HAP-1 (cell line): ENCODE measurements around the gene CTTN.

Source experiments
- DNase-seq, 2 experiments: peaks; one replicate each; pipeline ENCODE4 v3.0.0-alpha.2; 2016 to 2020; ENCODE audit warnings: low spot score in 2 of 2
- H3K27me3 ChIP-seq: fragments of 250-450 bp; sonication (Bioruptor Pico); 2 replicates; pipeline ENCODE4 v1.5.1; 2020; ENCODE audit warnings: low read depth, mild to moderate bottlenecking, moderate library complexity
- H3K36me3 ChIP-seq: fragments of 250-450 bp; sonication (Bioruptor Pico); replicated peaks from 2 replicates; pipeline ENCODE4 v1.5.1; 2020; ENCODE audit warnings: mild to moderate bottlenecking
- H3K4me1 ChIP-seq: fragments of 250-450 bp; sonication (Bioruptor Pico); 2 replicates; pipeline ENCODE4 v1.5.1; 2020; ENCODE audit warnings: mild to moderate bottlenecking
- H3K4me3 ChIP-seq: fragments of 250-450 bp; sonication (Bioruptor Pico); 2 replicates; pipeline ENCODE4 v1.5.1; 2020; ENCODE audit warnings: mild to moderate bottlenecking, moderate library complexity
- H3K9me3 ChIP-seq: fragments of 250-450 bp; sonication (Bioruptor Pico); 2 replicates; pipeline ENCODE4 v1.5.1; 2020; ENCODE audit warnings: mild to moderate bottlenecking, moderate library complexity
- in situ Hi-C: fragments of 300-500 bp; cut with MboI; formaldehyde crosslinking; loops from 3 replicates; pipeline ENCODE4 v1.14.3; 2020; ENCODE audit warnings: low sequenced_read_pairs, inconsistent platforms, mixed read lengths

The CTTN gene

DNA sequence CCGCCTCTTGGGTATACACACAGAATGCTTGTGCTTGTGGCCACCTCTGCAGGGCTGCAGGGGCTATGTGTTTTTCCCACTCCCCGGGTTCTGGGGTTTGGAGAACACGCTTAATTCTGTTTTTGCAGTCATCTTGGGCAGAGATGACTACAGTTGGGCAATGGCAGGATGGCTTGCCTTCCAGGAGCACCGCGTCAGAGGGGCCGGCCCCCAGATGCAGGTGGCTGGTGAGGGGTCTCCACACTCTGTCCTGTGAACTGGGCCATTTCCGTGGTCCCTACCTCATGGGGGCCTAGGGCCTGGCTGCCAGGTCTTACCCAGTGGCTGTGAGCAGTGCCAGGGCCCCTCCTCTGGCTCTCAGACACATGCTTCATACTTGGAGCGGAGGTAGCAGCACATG lies 68.3 kb downstream of the CTTN start:
- in situ Hi-C loops: loop anchor here (25.0 kb wide), 1 partner anchor 946 kb away; no protein-coding TSS in a partner anchor
- Histone ChIP-seq H3K4me1 (no peaks in the 10 kb centered on the region), H3K9me3 (no peaks in the 10 kb centered on the region), H3K4me3 (no peak overlapping the region), H3K27me3 (no peaks in the 10 kb centered on the region), H3K36me3 (no peaks in the 10 kb centered on the region)
- DNase-seq: no peak

DNA sequence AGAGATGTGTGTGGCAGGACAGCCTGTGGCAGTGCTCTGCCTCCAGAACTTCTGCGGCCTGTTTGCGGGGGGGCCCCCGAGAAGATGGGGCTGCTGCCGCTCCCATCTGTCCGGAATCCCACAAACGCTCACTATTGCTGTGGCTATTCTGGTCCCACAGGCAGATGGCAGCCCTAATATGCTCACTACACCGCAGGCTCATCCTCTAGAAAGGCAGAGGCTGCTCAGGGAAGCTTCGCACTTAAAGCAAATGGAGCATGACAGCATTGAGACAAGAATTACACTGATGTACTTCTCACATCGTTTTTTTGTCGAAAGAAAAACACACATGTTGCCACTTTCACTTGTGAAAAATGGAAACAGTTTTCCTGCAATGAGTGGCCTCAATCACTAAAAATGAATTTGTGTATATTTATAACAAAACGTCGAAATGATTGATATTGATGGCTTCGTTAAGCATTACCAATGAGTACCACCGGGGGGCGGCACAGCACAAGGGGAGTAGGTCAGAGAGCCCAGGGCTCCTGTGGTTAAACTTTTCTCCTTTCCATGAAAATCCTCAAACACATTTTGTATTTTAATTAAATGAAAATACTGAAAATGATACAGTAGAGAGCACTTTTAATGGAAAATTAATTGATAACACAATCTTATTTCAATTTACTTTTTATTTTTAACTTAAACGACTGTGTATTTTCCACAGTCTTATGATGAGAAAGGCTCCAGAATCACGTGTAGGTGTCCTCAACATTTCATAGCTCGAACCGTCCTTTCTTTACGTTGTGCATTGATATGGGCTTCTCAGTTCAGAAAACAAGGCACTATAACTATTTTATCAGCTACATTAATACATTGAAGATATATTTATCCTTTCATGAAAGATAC lies 69.1 kb downstream of the CTTN start:
- no peaks in the 10 kb centered on the region for H3K4me1 ChIP-seq
- H3K9me3 ChIP-seq: no peaks in the 10 kb centered on the region
- in situ Hi-C loops: loop anchor here (25.0 kb wide), 1 partner anchor 945 kb away; no protein-coding TSS in a partner anchor
- no peaks in the 10 kb centered on the region for H3K36me3 ChIP-seq
- 0 out of 2 replicates have a peak, but pooled peaks cover 2% of the 10 kb centered on the region for H3K27me3 ChIP-seq
- H3K4me3 ChIP-seq: no peak overlapping the region
- DNase-seq: peak; percentile 43 to 86

DNA sequence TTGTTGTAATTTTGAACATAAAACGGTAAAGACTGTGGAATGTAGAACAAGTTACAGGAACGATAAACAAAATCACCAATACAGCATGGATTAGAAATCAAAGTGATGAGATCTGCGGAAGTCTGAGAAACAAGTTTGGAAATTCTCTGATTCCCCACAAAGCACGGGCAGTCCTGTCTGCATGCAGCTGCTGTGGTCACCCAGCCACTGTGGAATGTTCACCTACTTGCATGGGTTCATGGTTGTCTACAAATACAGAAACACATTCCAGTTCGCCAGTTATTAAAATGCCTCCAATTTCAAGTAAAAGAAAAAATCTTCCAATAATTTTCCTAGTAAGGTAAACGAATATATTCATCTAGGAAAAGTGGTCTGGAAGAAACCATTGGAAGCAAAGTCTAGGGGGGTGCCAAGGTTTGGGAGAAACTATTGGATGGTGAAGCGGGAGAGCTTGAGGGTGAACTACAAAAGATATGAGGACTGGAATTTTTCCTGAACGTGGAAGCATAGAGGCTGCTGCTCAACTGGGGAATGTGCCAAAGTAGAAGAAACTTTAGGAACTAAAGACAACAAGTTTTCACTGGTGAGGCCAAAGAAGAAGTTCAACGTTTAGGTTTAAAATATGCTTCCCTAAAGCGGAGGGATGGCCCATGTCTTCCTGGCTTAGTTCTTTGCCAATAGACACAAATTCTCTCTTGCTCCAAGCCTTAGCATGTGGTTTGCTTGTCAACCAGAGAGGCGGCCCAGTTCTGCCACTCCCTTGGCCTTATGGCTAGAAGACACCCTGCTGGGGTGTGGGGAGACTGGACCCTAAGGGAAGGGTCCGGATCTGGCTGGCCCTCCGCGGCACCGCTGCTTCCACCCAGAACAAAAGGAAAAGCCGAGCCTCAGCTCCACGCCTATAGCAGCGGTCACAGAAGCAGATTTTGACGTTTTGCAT lies 70.2 kb downstream of the CTTN start:
- Histone ChIP-seq H3K27me3 (0 out of 2 replicates have a peak, but pooled peaks cover 5% of the 10 kb centered on the region), H3K36me3 (no peaks in the 10 kb centered on the region), H3K4me3 (no peak overlapping the region), H3K4me1 (no peaks in the 10 kb centered on the region), H3K9me3 (no peaks in the 10 kb centered on the region)
- DNase-seq: no peak
- in situ Hi-C loops: loop anchor here (25.0 kb wide), 1 partner anchor 944 kb away; no protein-coding TSS in a partner anchor

DNA sequence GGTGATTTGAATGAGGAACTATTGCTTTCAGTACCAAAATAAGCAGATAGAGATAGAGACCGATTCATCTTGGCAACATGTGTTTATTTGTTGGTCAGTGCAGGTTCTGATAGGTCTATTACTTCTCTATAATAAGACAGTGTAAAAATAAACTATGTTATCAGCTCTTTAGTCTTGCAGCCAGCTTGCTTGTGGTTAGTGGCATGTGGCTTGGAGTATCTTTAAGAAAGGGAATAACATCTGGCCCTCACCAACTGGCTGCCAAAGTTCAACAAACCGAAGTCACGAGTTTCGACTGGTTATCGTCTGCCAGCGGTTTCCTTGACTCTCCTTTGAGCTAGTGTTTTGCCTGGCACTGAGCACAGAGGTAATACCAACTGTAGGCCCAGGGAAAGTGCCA lies 71.8 kb downstream of the CTTN start:
- Histone ChIP-seq H3K4me3 (no peak overlapping the region), H3K9me3 (no peaks in the 10 kb centered on the region), H3K27me3 (0 out of 2 replicates have a peak, but pooled peaks cover 5% of the 10 kb centered on the region), H3K4me1 (no peaks in the 10 kb centered on the region), H3K36me3 (no peaks in the 10 kb centered on the region)
- in situ Hi-C loops: loop anchor here (5.0 to 25.0 kb wide), 2 partner anchors 292 to 942 kb away; no protein-coding TSS in a partner anchor
- DNase-seq: no peak

DNA sequence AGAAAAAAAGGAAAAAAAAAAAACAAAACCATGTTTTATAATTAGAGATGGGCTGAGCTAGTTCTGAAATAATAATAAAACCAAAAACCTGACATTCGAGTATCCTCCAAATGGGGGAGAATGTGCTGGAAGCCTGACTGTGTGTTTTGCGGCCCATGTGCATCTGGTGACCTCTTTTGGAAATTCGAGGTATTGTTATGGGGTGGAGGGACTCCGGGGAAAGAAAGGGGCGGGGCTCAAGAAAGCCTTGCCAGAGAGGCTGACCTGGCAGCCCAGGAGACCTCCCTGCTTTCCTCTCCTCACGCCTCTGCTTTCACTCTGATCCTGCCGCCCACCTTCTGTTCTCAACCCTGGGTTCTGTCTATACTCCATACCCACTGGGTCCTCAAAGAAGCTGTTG lies 72.9 kb downstream of the CTTN start:
- Histone ChIP-seq H3K4me3 (no peak overlapping the region), H3K9me3 (no peaks in the 10 kb centered on the region), H3K36me3 (no peaks in the 10 kb centered on the region), H3K27me3 (0 out of 2 replicates have a peak, but pooled peaks cover 5% of the 10 kb centered on the region), H3K4me1 (no peaks in the 10 kb centered on the region)
- in situ Hi-C loops: loop anchor here (5.0 to 25.0 kb wide), 2 partner anchors 291 to 941 kb away; no protein-coding TSS in a partner anchor
- peak; percentile 70 to 78 for DNase-seq

DNA sequence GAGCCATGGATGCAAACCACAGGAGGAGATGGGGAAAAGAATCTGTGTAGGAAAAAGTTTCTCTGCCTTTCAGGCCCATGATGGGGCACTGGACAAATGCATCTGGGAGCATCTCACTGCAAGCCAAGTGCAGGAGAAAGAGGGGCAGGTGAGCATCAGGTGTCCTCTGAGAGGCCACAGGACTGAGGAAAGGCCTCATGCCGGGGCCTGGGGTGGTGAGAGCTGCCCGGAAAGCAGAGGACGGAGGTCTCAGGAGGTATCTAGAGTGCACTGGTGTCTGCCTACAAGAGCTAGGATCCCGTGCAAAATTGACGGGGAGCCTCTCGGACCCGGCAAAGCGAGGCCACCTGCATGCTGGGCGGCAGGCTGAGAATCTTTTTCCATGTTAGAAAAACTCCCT lies 73.9 kb downstream of the CTTN start:
- Histone ChIP-seq H3K4me1 (no peaks in the 10 kb centered on the region), H3K27me3 (0 out of 2 replicates have a peak, but pooled peaks cover 5% of the 10 kb centered on the region), H3K9me3 (no peaks in the 10 kb centered on the region), H3K36me3 (no peaks in the 10 kb centered on the region), H3K4me3 (no peak overlapping the region)
- in situ Hi-C loops: loop anchor here (5.0 to 25.0 kb wide), 2 partner anchors 290 to 940 kb away; no protein-coding TSS in a partner anchor
- no peak for DNase-seq

DNA sequence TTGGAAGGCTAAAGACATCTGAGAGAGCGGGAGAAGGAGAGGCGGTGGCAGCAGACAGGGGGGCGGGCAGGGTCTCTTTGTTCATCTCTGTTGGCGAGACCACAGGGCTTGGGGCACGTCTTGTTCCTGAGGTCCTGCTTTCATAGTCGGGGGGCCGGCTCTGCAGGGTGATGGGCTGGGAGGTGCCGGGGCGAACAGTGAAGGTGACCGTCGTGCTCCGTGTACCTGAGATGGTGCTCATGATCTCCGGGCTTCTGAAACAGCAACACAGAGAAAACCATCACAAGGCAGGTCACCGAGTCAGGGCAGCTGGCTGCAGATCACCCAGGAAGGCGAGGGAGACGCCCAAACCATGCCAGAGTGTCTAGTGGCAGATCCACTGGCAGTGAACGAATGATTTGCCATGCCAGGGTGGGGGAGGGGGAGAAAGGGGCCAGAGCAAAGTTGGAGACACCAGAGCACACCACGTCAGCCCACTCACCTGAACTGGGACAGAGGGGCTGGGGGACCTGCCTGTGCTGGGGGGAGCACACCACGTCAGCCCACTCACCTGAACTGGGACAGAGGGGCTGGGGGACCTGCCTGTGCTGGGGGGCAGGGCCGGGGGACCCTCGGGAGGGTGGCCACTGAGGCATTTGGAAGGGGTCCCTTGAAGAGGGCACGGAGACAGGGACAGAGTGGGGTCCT lies 75.0 kb downstream of the CTTN start:
- Histone ChIP-seq H3K36me3 (no peaks in the 10 kb centered on the region), H3K4me3 (no peak overlapping the region), H3K9me3 (no peaks in the 10 kb centered on the region), H3K4me1 (no peaks in the 10 kb centered on the region), H3K27me3 (0 out of 2 replicates have a peak, but pooled peaks cover 5% of the 10 kb centered on the region)
- in situ Hi-C loops: loop anchor here (5.0 to 25.0 kb wide), 2 partner anchors 289 to 939 kb away; no protein-coding TSS in a partner anchor
- DNase-seq: no peak

DNA sequence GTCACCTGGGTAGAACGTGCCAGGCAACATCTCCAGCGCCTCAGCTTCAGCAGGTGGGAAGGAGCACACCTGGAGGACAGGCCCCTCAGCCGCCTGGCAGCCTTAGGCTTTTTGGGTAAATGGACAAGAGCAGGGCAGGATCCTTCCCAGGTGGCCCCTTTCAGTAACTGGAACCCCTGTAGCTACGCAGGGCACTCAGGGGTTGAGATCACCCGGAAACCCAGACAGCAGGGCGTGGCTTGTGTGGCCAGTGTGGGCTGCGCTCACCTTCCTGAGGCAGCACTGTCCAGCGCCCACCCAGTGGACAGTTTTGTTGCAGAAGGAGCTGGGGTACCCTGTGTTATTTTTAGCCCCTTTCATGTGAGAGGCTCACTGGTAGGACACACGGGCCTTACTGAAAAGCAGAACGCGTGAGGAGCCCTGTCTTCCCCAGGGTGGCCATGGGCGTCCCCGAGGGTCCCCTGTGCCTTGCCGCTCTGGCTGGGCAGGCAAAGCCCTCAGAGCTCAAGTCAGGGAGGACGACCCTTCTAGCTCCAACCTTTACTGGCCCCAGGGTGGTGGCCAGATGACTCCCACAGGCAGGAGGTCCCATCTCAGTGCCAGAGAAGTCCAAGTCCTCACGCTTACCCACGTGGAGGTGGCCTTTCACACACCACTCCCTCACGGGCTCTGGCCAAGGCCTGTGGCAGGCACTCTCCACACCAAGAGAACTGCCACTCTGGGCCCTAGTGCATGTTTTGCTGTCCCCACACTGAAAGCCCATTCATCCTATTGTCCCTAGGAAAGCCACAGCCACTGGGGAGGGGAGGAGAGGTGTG lies 75.8 kb downstream of the CTTN start:
- Histone ChIP-seq H3K4me3 (no peak overlapping the region), H3K27me3 (0 out of 2 replicates have a peak, but pooled peaks cover 5% of the 10 kb centered on the region), H3K4me1 (no peaks in the 10 kb centered on the region), H3K9me3 (no peaks in the 10 kb centered on the region), H3K36me3 (no peaks in the 10 kb centered on the region)
- DNase-seq: no peak
- in situ Hi-C loops: loop anchor here (5.0 to 25.0 kb wide), 2 partner anchors 288 to 938 kb away; no protein-coding TSS in a partner anchor

DNA sequence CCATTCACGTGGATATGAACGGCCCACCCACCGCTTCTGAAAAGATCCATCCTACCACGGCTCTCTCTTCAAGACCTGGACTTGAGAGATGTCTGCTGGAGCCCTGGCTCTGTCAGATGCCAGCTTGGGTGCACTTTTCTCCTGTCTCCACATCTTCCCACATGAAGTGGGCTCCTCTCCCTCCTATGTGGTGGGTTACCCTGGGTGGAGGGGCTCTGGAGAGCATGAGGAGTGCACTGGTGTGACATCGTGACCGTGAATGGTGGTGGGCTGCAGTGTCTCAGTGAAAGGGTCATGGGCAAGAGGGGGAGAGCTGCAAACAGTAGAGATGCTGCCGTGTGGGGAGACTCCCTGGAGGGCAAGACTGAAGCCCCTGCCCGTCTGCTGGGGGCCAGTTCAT lies 76.4 kb downstream of the CTTN start:
- DNase-seq: no peak
- Histone ChIP-seq H3K4me3 (no peak overlapping the region), H3K9me3 (no peaks in the 10 kb centered on the region), H3K36me3 (no peaks in the 10 kb centered on the region), H3K27me3 (0 out of 2 replicates have a peak, but pooled peaks cover 5% of the 10 kb centered on the region), H3K4me1 (no peaks in the 10 kb centered on the region)
- in situ Hi-C loops: loop anchor here (5.0 to 25.0 kb wide), 2 partner anchors 288 to 938 kb away; no protein-coding TSS in a partner anchor

DNA sequence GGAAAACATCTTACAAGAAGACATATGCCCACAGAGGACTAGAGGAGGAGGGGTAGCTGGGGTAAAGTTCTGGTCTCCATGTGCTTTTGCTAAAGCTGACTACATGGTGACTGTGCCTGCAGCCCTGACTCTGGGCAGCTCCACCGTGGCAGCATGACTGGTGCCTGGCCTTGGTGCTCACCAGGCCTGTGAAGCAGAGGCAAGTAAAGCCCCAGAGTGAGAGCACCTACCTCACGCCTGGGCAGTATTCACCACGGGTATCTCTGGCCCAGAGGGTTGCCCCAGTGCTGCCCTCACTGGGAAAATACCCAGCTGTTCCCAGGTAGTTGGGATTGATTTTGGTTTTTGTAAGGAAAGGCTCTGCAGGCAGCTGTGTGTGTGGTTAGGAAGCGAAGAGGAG lies 78.3 kb downstream of the CTTN start:
- H3K4me1 ChIP-seq: no peaks in the 10 kb centered on the region
- no peaks in the 10 kb centered on the region for H3K36me3 ChIP-seq
- no peaks in the 10 kb centered on the region for H3K9me3 ChIP-seq
- DNase-seq: no peak
- in situ Hi-C loops: no loop called here
- H3K27me3 ChIP-seq: 0 out of 2 replicates have a peak, but pooled peaks cover 5% of the 10 kb centered on the region
- no peak overlapping the region for H3K4me3 ChIP-seq

DNA sequence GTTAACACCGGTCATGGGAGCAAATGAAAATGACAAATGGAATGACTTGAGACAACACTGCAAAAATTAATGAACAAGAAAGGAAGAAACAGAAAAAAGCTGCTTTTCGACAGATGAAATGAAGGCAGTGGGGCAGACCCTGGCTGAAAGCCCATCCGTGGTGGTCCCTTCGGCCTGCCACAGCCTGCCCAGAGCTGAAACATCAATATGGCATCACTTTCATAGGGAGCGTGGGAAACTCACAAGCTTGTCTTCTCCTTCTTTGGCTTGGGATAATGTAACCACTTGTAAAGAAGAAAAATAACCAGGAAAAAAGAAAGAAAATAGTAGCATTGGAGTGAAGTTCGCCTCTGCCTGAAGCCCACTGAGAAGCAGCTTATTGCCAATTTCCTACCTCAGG lies 78.8 kb downstream of the CTTN start:
- 0 out of 2 replicates have a peak, but pooled peaks cover 5% of the 10 kb centered on the region for H3K27me3 ChIP-seq

DNA sequence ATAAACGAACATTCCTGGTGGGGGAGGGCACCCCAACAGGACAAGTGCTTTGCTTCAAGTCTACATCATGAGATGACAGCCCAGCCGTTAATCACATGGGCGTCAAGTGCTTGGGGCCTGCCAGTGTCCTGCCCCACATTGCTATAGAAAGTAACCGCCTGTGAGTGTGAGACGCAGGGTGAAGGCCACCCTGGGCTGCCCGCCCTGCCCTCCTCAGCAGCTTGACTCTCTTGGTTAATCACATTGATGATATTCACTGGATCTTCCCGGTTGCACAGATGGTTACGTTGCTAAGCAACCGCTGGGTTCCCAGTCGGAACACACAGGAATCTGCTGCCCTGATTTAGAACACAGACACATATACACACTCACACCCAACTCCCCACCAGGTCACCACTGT lies 79.3 kb downstream of the CTTN start:
- 0 out of 2 replicates have a peak, but pooled peaks cover 1% of the 10 kb centered on the region for H3K27me3 ChIP-seq
- in situ Hi-C loops: no loop called here
- DNase-seq: no peak
- no peaks in the 10 kb centered on the region for H3K4me1 ChIP-seq
- no peaks in the 10 kb centered on the region for H3K36me3 ChIP-seq
- no peaks in the 10 kb centered on the region for H3K9me3 ChIP-seq
- no peak overlapping the region for H3K4me3 ChIP-seq

More for the DNA sequence above, 78.8 kb downstream of the CTTN start:
- no peak for DNase-seq
- Histone ChIP-seq H3K4me3 (no peak overlapping the region), H3K4me1 (no peaks in the 10 kb centered on the region), H3K9me3 (no peaks in the 10 kb centered on the region), H3K36me3 (no peaks in the 10 kb centered on the region)
- in situ Hi-C loops: no loop called here
